K562 (cell line): ENCODE measurements around the gene AACS.

Source experiments
- NFYB ChIP-seq: IDR thresholded peaks from 2 replicates; pipeline ENCODE4 v1.6.1; 2011; ENCODE audit warnings: mild to moderate bottlenecking, moderate library complexity; ENCODE audit not compliant: insufficient read length; ENCODE audit errors: extremely low read depth
- ZNF121 ChIP-seq: sonication (generic); formaldehyde crosslinking; conservative IDR thresholded peaks from 2 replicates; pipeline ENCODE4 v1.8.0; 2022; ENCODE audit warnings: missing genetic modification reagents
- TF ChIP-seq, protein P1 (sequence below): sonication (generic); formaldehyde crosslinking; IDR thresholded peaks from 2 replicates; pipeline ENCODE4 v1.8.0; 2022; ENCODE audit warnings: mild to moderate bottlenecking, missing genetic modification reagents

GRCh38 chr12:125120566-125120965 is 55.3 kb downstream of the AACS start:
- TF ChIP-seq NFYB: no peak
- no peak for TF ChIP-seq ZNF121
- TF ChIP-seq, protein P1, sequence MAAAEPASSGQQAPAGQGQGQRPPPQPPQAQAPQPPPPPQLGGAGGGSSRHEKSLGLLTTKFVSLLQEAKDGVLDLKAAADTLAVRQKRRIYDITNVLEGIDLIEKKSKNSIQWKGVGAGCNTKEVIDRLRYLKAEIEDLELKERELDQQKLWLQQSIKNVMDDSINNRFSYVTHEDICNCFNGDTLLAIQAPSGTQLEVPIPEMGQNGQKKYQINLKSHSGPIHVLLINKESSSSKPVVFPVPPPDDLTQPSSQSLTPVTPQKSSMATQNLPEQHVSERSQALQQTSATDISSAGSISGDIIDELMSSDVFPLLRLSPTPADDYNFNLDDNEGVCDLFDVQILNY (CRISPR knock-in tag): no peak
